ENCODE measurements around the gene UBAC2. TPM values are rescaled to one million over a fixed set of nuclear protein-coding genes. Genes with fewer than 3 reads are reported as not detected.
"Not testable (repeated sequence)": the region's sequence is repeated elsewhere in the genome, so short reads cannot be mapped to it uniquely, and the experiment has no call there.

The UBAC2 gene
- total RNA-seq, 1 experiment from 2014 or later, result 45.8 TPM

GRCh38 chr13:99407906-99408702 lies 207.4 kb downstream of the UBAC2 start:
- H3K27me3 ChIP-seq (replicated peaks; ENCODE audit: insufficient read depth, low read depth, low read length, poor library complexity), result no peaks in the 10 kb centered on the region
- DNase-seq (ENCODE audit: low spot score), result no peak
- no TSS peak for BruUV-seq (replicated peaks)
- H3K4me3 ChIP-seq (ENCODE audit: low read depth, low read length, poor library complexity, severe bottlenecking), result no peak overlapping the region
- H3K27ac ChIP-seq (ENCODE audit: low read depth, low read length, poor library complexity, severe bottlenecking), result no peak overlapping the region
- no peak for TF ChIP-seq EZH2 (IDR thresholded peaks at IDR 0.05; ENCODE audit: borderline replicate concordance, low read depth, low read length, poor library complexity, severe bottlenecking)
- TF ChIP-seq, protein P1, sequence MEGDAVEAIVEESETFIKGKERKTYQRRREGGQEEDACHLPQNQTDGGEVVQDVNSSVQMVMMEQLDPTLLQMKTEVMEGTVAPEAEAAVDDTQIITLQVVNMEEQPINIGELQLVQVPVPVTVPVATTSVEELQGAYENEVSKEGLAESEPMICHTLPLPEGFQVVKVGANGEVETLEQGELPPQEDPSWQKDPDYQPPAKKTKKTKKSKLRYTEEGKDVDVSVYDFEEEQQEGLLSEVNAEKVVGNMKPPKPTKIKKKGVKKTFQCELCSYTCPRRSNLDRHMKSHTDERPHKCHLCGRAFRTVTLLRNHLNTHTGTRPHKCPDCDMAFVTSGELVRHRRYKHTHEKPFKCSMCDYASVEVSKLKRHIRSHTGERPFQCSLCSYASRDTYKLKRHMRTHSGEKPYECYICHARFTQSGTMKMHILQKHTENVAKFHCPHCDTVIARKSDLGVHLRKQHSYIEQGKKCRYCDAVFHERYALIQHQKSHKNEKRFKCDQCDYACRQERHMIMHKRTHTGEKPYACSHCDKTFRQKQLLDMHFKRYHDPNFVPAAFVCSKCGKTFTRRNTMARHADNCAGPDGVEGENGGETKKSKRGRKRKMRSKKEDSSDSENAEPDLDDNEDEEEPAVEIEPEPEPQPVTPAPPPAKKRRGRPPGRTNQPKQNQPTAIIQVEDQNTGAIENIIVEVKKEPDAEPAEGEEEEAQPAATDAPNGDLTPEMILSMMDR (conservative IDR thresholded peaks at IDR 0.05; ENCODE audit: low read depth, low read length), result no peak
- intact Hi-C loops (cut with micrococcal nuclease; ENCODE audit: unreplicated experiment), result no loop called here
- ChIA-PET CTCF (no interaction called here), POLR2A (ENCODE audit: low non-redundant PET) (no interaction called here)
- no peaks in the 10 kb centered on the region for H3K4me1 ChIP-seq (ENCODE audit: insufficient read depth, low read length, poor library complexity, severe bottlenecking)
- no peaks in the 10 kb centered on the region for H3K9me3 ChIP-seq (ENCODE audit: low read depth, low read length, poor library complexity, severe bottlenecking)
- no peaks in the 10 kb centered on the region for H3K36me3 ChIP-seq (ENCODE audit: insufficient read depth, low read length, poor library complexity, severe bottlenecking)

DNA sequence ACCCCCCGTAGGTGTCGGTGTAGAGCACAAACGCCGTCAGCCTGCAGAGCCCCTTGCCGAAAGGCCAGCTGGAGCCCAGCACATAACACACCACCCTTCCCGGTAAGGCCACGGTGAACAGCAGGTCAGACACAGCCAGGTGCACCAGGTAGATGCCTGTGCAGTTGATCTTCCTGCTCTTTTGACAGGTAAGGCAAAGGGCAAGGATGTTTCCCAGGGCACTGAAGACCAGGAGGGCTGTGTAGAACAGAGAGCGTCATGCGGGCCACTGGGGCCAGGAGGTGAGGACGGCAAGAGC lies 208.0 kb downstream of the UBAC2 start:
- H3K9me3 ChIP-seq (ENCODE audit: low read depth, low read length, poor library complexity, severe bottlenecking), result no peaks in the 10 kb centered on the region
- H3K4me1 ChIP-seq (ENCODE audit: insufficient read depth, low read length, poor library complexity, severe bottlenecking), result no peaks in the 10 kb centered on the region
- TF ChIP-seq, protein P1 (conservative IDR thresholded peaks at IDR 0.05; ENCODE audit: low read depth, low read length), result no peak
- no peak for TF ChIP-seq EZH2 (IDR thresholded peaks at IDR 0.05; ENCODE audit: borderline replicate concordance, low read depth, low read length, poor library complexity, severe bottlenecking)
- no peak overlapping the region for H3K4me3 ChIP-seq (ENCODE audit: low read depth, low read length, poor library complexity, severe bottlenecking)
- no peaks in the 10 kb centered on the region for H3K27me3 ChIP-seq (replicated peaks; ENCODE audit: insufficient read depth, low read depth, low read length, poor library complexity)
- DNase-seq (ENCODE audit: low spot score), result no peak
- BruUV-seq (replicated peaks), result no TSS peak
- H3K36me3 ChIP-seq (ENCODE audit: insufficient read depth, low read length, poor library complexity, severe bottlenecking), result no peaks in the 10 kb centered on the region
- intact Hi-C loops (cut with micrococcal nuclease; ENCODE audit: unreplicated experiment), result no loop called here
- POLR2A ChIA-PET (ENCODE audit: low non-redundant PET), result no interaction called here
- H3K27ac ChIP-seq (ENCODE audit: low read depth, low read length, poor library complexity, severe bottlenecking), result no peak overlapping the region
- CTCF ChIA-PET, result no interaction called here

GRCh38 chr13:99409461-99410083 lies 208.9 kb downstream of the UBAC2 start:
- POLR2A ChIA-PET (ENCODE audit: low non-redundant PET), result not testable (repeated sequence)

DNA sequence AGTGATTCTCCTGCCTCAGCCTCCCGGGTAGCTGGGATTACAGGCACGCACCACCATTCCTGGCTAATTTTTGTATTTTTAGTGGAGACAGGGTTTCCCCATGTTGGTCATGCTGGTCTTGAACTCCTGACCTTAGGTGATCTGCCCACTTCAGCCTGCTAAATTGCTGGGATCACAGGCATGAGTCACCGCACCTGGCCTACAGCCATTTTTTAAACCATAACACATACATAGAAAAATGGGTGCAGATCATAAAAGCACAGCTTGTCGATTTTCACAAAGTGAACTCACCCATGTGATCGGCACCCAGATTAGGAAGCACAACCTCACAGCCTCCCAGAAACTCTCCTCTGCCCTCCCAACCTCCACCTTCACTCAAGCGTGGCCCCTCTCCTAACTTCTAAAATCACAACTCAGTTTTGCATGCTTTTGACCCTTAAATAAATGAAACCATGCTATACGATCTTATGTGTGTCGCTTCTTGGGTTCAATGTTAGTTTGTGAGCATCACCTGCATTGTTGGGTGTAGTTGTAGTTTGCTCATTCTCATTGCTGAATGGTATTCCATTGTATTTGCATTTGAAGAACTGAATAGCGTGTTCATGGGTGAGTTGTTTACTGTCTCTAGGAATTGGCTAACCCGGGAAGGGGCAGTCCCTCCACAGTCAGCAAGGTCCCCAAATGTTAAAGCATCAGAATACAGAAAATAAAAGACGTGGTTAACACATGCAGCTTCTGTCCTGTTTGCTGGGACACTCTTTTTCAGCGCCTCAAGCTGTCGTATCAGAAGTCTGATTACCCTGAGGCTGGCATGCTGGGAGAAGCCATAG lies 210.2 kb downstream of the UBAC2 start:
- BruUV-seq (replicated peaks); CTCF ChIA-PET; H3K27me3 ChIP-seq (replicated peaks; ENCODE audit: insufficient read depth, low read depth, low read length, poor library complexity); intact Hi-C loops (cut with micrococcal nuclease; ENCODE audit: unreplicated experiment); DNase-seq (ENCODE audit: low spot score); H3K27ac ChIP-seq (ENCODE audit: low read depth, low read length, poor library complexity, severe bottlenecking); H3K4me1 ChIP-seq (ENCODE audit: insufficient read depth, low read length, poor library complexity, severe bottlenecking); POLR2A ChIA-PET (ENCODE audit: low non-redundant PET); H3K9me3 ChIP-seq (ENCODE audit: low read depth, low read length, poor library complexity, severe bottlenecking); H3K4me3 ChIP-seq (ENCODE audit: low read depth, low read length, poor library complexity, severe bottlenecking); H3K36me3 ChIP-seq (ENCODE audit: insufficient read depth, low read length, poor library complexity, severe bottlenecking): not testable (repeated sequence)

More at GRCh38 chr13:99409461-99410083, 208.9 kb downstream of the UBAC2 start:
- H3K36me3 ChIP-seq (ENCODE audit: insufficient read depth, low read length, poor library complexity, severe bottlenecking); H3K9me3 ChIP-seq (ENCODE audit: low read depth, low read length, poor library complexity, severe bottlenecking); CTCF ChIA-PET; H3K4me1 ChIP-seq (ENCODE audit: insufficient read depth, low read length, poor library complexity, severe bottlenecking); DNase-seq (ENCODE audit: low spot score); intact Hi-C loops (cut with micrococcal nuclease; ENCODE audit: unreplicated experiment); H3K4me3 ChIP-seq (ENCODE audit: low read depth, low read length, poor library complexity, severe bottlenecking); H3K27ac ChIP-seq (ENCODE audit: low read depth, low read length, poor library complexity, severe bottlenecking); H3K27me3 ChIP-seq (replicated peaks; ENCODE audit: insufficient read depth, low read depth, low read length, poor library complexity); BruUV-seq (replicated peaks): not testable (repeated sequence)
